Measurements from ENCODE around the gene HELZ2.

The HELZ2 gene

GRCh38 chr20:63534831-63535651, 39.0 kb downstream of the HELZ2 start:
- DNase-seq (no peak), ATAC-seq (replicated peaks) (no peak)
- Mint-ChIP-seq H3K27me3 (no peaks in the 10 kb centered on the region), H3K27ac (no peak overlapping the region), H3K4me1 (ENCODE audit: low read depth in 2 of 2) (peaks cover 13 to 15% of the 10 kb centered on the region in 2 donors), H3K4me3 (no peak overlapping the region), H3K9me3 (no peaks in the 10 kb centered on the region), H3K36me3 (ENCODE audit: insufficient read depth) (no peaks in the 10 kb centered on the region)

- DNase-seq (no peak), ATAC-seq (replicated peaks) (no peak)
- Mint-ChIP-seq H3K27me3 (no peaks in the 10 kb centered on the region), H3K27ac (no peak overlapping the region), H3K36me3 (ENCODE audit: insufficient read depth) (no peaks in the 10 kb centered on the region), H3K4me3 (no peak overlapping the region), H3K4me1 (ENCODE audit: low read depth in 2 of 2) (peaks cover 13 to 15% of the 10 kb centered on the region in 2 donors), H3K9me3 (no peaks in the 10 kb centered on the region)
Observed at GRCh38 chr20:63534427-63534830, 39.6 kb downstream of the HELZ2 start.

DNA sequence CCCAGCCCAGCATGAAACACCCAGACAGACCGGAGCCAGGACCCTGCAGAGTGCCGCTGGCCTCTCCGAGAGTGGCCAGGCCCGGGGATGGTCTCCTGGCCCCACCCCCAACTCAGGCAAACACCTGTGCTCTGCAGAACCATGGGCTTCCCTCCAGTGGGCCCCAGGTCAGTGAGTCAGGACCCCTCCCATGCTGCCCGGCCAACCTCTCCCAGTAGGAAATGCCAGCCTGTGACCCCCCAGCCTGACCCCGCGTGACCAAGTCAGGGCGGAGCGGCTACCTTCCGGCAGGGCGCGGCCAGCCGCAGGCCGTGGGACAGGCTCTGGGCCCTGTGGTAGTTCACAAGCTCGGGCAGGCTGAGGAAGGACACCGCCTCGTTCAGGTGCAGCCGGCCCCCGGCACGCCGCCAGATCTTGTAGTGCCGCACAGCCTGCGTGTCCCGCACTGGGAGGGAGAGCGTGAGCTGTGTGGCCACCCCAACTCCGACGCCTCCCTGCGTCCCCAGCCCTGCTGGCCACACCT, 40.1 kb downstream of the HELZ2 start:
- DNase-seq (no peak), ATAC-seq (replicated peaks) (no peak)
- no peak overlapping the region for H3K27ac Mint-ChIP-seq
- H3K4me1 Mint-ChIP-seq (ENCODE audit: low read depth in 2 of 2): peaks cover 10 to 15% of the 10 kb centered on the region in 2 donors
- no peak overlapping the region for H3K4me3 Mint-ChIP-seq
- no peaks in the 10 kb centered on the region for H3K27me3 Mint-ChIP-seq
- no peaks in the 10 kb centered on the region for H3K36me3 Mint-ChIP-seq (ENCODE audit: insufficient read depth)
- no peaks in the 10 kb centered on the region for H3K9me3 Mint-ChIP-seq

DNA sequence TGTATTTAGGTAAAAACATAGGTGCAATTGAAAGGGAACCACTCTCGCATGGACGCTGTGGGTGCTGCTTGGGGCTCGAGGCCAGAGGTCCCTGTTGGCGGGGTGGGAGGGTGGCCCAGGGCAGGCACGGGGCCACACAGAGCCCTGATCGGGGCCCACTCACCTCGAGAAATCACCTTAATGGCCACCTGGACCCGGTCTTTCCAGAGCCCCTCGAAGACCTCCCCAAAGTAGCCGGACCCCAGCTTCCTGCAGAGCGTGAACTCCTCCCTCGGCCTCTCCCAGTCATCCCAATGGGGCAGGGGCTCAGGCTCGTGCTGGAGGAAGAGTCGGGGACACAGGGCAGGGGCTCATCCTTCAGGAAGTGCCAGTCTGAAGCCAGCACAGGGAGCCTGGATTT, 40.7 kb downstream of the HELZ2 start:
- no peaks in the 10 kb centered on the region for H3K27me3 Mint-ChIP-seq

GRCh38 chr20:63532449-63532971, 41.5 kb downstream of the HELZ2 start:
- Mint-ChIP-seq H3K27me3 (no peaks in the 10 kb centered on the region), H3K9me3 (no peaks in the 10 kb centered on the region), H3K4me3 (no peak overlapping the region), H3K27ac (peak overlapping the region in 1 of 2 donors; percentile 32), H3K4me1 (ENCODE audit: low read depth in 2 of 2) (peaks cover 7 to 10% of the 10 kb centered on the region in 2 donors), H3K36me3 (ENCODE audit: insufficient read depth) (no peaks in the 10 kb centered on the region)
- DNase-seq (no peak), ATAC-seq (replicated peaks) (no peak)

More for the DNA sequence above, 40.7 kb downstream of the HELZ2 start:
- DNase-seq (no peak), ATAC-seq (replicated peaks) (no peak)
- H3K9me3 Mint-ChIP-seq: no peaks in the 10 kb centered on the region
- H3K4me3 Mint-ChIP-seq: no peak overlapping the region
- H3K27ac Mint-ChIP-seq: peak overlapping the region in 1 of 2 donors; percentile 32
- no peaks in the 10 kb centered on the region for H3K36me3 Mint-ChIP-seq (ENCODE audit: insufficient read depth)
- H3K4me1 Mint-ChIP-seq (ENCODE audit: low read depth in 2 of 2): peaks cover 10 to 19% of the 10 kb centered on the region in 2 donors

DNA sequence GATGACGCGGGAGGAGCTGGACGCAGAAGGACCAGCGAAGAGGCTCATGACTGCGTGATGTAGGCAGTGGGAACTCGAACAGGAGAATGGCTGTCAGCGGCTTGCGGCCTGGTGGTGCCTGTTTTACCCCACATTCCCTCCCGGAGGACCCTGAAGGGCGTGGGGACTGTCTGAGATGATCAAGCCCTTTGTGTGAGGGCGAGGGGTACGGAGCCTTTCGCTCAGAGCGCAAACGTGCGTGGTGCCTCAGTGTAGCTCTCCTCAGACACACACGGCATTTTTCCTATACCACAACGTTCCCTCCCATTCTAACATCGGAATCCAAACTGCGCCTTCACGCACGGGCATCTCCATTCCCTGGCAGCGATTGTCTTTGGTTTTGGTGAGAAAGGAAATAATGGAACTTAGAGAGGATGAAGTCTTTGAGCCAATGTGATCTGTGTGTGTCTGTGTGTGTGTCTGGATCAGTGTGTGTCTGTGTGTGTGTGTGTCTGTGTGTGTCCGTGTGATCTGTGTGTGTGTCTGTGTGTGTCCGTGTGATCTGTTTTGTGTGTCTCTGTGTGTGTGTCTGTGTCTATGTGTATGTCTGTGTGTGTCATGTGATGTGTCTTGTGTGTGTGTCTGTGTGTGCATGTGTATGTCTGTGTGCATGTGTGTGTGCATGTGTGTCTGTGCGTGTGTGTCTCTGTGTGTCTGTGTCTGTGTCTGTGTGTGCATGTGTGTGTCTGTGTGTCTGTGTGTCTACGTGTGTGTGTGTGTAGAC, 42.2 kb downstream of the HELZ2 start:
- Mint-ChIP-seq H3K4me1 (ENCODE audit: low read depth in 2 of 2) (peaks cover 3 to 6% of the 10 kb centered on the region in 2 donors), H3K27ac (no peak overlapping the region), H3K27me3 (no peaks in the 10 kb centered on the region), H3K36me3 (ENCODE audit: insufficient read depth) (no peaks in the 10 kb centered on the region), H3K4me3 (no peak overlapping the region), H3K9me3 (no peaks in the 10 kb centered on the region)
- no peak for DNase-seq
- no peak for ATAC-seq (replicated peaks)

GRCh38 chr20:63530788-63531160, 43.3 kb downstream of the HELZ2 start:
- ATAC-seq (replicated peaks) (no peak), DNase-seq (no peak)
- Mint-ChIP-seq H3K9me3 (no peaks in the 10 kb centered on the region), H3K4me3 (no peak overlapping the region), H3K4me1 (ENCODE audit: low read depth in 2 of 2) (peaks cover 0 to 5% of the 10 kb centered on the region in 2 donors), H3K27me3 (no peaks in the 10 kb centered on the region), H3K27ac (no peak overlapping the region), H3K36me3 (ENCODE audit: insufficient read depth) (no peaks in the 10 kb centered on the region)

DNA sequence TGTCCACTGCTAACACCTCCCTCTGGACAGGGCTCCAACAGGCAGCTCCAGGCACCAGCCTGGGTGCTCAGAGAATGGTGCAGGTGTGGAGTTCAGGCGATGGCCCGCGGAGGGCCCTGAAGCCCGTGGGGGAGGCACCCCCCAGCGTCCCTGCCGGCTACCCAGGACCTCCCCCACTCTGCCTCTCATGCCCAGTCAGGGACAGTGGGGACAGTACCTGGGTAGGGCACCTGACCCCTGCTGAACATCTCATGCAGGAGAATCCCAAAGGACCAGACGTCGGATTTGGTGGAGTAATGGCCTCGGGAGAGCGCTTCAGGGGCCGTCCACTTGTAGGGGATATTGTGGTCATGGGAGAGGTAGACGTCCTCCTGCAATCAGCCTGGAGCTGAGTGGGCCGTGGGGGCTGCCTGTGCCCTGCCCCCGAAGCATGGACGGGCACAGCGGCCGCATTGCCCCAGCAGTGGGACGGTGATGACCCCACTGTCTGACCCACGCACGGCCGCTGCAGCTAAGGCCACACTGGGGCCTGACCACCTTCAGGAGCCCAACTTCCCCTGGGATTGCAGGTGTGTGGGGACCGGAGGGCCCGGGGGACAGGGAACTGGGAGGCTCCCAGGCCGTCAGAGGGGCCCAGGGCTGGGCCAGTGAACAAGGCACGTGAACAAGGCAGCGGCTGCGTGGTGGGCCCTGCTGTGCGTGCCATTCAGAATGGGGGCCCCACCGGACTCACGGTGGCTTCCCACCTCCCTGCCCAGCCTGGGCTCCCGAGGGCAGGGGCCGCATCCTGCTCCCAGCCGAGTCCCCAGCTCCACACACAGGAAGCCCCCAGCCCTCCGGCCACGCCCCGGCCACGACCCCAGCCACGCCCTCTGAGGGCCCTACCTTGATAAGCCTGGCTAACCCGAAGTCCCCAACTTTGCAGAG, 43.9 kb downstream of the HELZ2 start:
- H3K27ac Mint-ChIP-seq: no peak overlapping the region
- DNase-seq: no peak
- no peaks in the 10 kb centered on the region for H3K27me3 Mint-ChIP-seq
- ATAC-seq (replicated peaks): no peak
- no peaks in the 10 kb centered on the region for H3K36me3 Mint-ChIP-seq (ENCODE audit: insufficient read depth)
- no peak overlapping the region for H3K4me3 Mint-ChIP-seq
- H3K4me1 Mint-ChIP-seq (ENCODE audit: low read depth in 2 of 2): peaks cover 0 to 5% of the 10 kb centered on the region in 2 donors
- no peaks in the 10 kb centered on the region for H3K9me3 Mint-ChIP-seq

GRCh38 chr20:63529180-63529860, 44.7 kb downstream of the HELZ2 start:
- H3K36me3 Mint-ChIP-seq (ENCODE audit: insufficient read depth): no peaks in the 10 kb centered on the region
- DNase-seq (no peak), ATAC-seq (replicated peaks) (no peak)
- no peak overlapping the region for H3K4me3 Mint-ChIP-seq
- no peak overlapping the region for H3K27ac Mint-ChIP-seq
- H3K4me1 Mint-ChIP-seq (ENCODE audit: low read depth in 2 of 2): peaks cover 2 to 10% of the 10 kb centered on the region in 2 donors
- no peaks in the 10 kb centered on the region for H3K27me3 Mint-ChIP-seq
- H3K9me3 Mint-ChIP-seq: no peaks in the 10 kb centered on the region

- Mint-ChIP-seq H3K27me3 (no peaks in the 10 kb centered on the region), H3K4me3 (no peak overlapping the region), H3K27ac (no peak overlapping the region), H3K36me3 (ENCODE audit: insufficient read depth) (peaks cover 15% of the 10 kb centered on the region), H3K9me3 (no peaks in the 10 kb centered on the region), H3K4me1 (ENCODE audit: low read depth in 2 of 2) (peaks cover 8 to 15% of the 10 kb centered on the region in 2 donors)
- DNase-seq: no peak
- no peak for ATAC-seq (replicated peaks)
Observed at GRCh38 chr20:63527184-63527583, 46.9 kb downstream of the HELZ2 start.

DNA sequence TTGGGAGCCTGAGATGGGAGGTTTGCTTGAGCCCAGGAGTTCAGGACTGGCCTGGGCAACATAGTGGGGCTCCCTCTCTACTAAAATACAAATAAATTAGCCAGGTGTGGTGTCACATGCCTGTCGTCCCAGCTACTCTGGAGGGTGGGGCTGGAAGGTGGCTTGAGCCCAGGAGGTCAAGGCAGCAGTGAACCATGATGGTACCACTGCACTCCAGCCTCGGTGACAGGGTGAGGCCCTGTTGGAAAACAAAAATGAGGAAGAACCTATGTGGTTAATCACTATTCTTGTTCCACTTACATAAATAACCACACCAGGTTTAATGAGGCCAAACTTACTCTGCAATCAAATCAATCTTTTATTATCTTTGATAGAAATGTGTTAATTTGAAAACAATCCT, 48.1 kb downstream of the HELZ2 start:
- Mint-ChIP-seq H3K27me3 (no peaks in the 10 kb centered on the region), H3K9me3 (no peaks in the 10 kb centered on the region), H3K36me3 (ENCODE audit: insufficient read depth) (peaks cover 20% of the 10 kb centered on the region), H3K4me3 (no peak overlapping the region), H3K27ac (no peak overlapping the region), H3K4me1 (ENCODE audit: low read depth in 2 of 2) (peaks cover 11 to 15% of the 10 kb centered on the region in 2 donors)
- DNase-seq (no peak), ATAC-seq (replicated peaks) (no peak)

DNA sequence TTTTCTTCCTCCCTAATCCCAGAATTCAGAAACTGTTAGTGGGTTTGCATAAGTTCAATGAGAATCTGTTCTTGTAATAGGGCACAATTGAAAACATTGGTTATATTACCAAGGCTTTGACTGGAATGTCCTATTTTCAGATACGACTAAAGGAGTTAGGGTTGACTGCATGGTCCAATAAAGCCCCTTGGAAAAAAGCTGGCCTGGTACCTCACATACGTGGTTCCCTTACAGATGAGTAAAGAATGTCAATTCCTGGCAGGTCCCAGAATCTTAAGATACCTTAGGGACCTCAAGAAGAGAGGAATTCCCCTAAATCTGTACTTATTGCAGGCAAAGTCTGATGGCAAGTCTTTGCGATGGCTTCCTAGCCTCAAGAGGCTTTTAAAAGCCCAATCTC, 48.9 kb downstream of the HELZ2 start:
- H3K9me3 Mint-ChIP-seq: no peaks in the 10 kb centered on the region
- H3K27me3 Mint-ChIP-seq: no peaks in the 10 kb centered on the region
- DNase-seq (no peak), ATAC-seq (replicated peaks) (no peak)
- H3K36me3 Mint-ChIP-seq (ENCODE audit: insufficient read depth): peaks cover 22% of the 10 kb centered on the region
- H3K4me3 Mint-ChIP-seq: no peak overlapping the region
- H3K27ac Mint-ChIP-seq: peak overlapping the region in 1 of 2 donors; percentile 53
- peaks cover 11 to 15% of the 10 kb centered on the region in 2 donors for H3K4me1 Mint-ChIP-seq (ENCODE audit: low read depth in 2 of 2)
